ENCODE results near the gene ELL. TPM values are rescaled to one million over a fixed set of nuclear protein-coding genes. Genes with fewer than 3 reads are reported as not detected.
A peak's percentile ranks its signal among the peaks of the same experiment; 100 is the strongest.

The ELL gene
- total RNA-seq, 1 donor from 2014 or later = 25.3 TPM

DNA sequence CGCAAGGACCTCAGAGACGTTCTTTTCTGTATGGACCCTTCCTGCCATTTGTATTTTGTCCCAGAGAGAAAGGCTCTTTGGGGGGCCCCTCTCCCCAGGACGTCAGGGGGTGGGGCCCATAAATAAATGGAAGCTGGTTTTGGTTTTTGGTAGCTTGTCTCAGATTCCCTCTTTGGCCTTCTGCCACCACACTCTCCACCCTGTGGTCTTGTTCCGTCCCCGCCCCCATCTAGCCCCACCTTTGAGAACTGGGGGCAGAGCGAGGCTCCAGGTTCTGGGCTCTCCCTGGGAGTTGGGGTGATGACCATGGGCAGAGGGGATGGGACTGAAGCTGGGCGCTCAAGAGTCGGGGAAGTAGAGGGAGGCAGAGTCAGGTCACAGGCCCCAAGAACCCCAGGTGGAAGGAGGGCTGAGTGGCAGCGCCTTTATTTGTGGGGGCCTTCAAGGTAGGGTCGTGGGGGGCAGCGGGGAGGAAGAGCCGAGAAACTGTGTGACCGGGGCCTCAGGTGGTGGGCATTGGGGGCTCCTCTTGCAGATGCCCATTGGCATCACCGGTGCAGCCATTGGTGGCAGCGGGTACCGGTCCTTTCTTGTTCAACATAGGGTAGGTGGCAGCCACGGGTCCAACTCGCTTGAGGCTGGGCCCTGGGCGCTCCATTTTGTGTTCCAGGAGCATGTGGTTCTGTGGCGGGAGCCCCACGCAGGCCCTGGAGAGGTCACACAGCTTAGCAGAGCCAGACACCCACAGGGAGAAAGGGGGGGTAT is 87.3 kb downstream of the ELL start:
- Histone ChIP-seq H3K4me3 (peak overlapping the region in 1 of 2 donors; percentile 56), H3K27ac (peak overlapping the region; percentile 74), H3K9me3 (no peaks in the 10 kb centered on the region), H3K4me1 (peaks cover 74% of the 10 kb centered on the region), H3K27me3 (no peaks in the 10 kb centered on the region), H3K36me3 (no peaks in the 10 kb centered on the region)
- DNase-seq (ENCODE audit: extremely low spot score in 2 of 2) = no peak
- TF ChIP-seq CTCF (IDR thresholded peaks at IDR 0.05) = no peak
- TF ChIP-seq POLR2AphosphoS5 (IDR thresholded peaks at IDR 0.05; ENCODE audit: insufficient read depth in 1 of 2, low read depth in 1 of 2) = no peak
- TF ChIP-seq POLR2A (IDR thresholded peaks at IDR 0.05) = no peak
- intact Hi-C loops (cut with DNase I) = no loop called here

GRCh38 chr19:18433735-18434398 is 88.0 kb downstream of the ELL start:
- H3K36me3 ChIP-seq = no peaks in the 10 kb centered on the region
- H3K4me3 ChIP-seq = peak overlapping the region; percentile 48 to 56
- no peak for TF ChIP-seq CTCF (IDR thresholded peaks at IDR 0.05)
- intact Hi-C loops (cut with DNase I) = no loop called here
- H3K27me3 ChIP-seq = no peaks in the 10 kb centered on the region
- peaks cover 74% of the 10 kb centered on the region for H3K4me1 ChIP-seq
- H3K9me3 ChIP-seq = no peaks in the 10 kb centered on the region
- DNase-seq (ENCODE audit: extremely low spot score in 2 of 2) = no peak
- peak overlapping the region; percentile 74 for H3K27ac ChIP-seq

- Histone ChIP-seq H3K4me1 (peaks cover 74% of the 10 kb centered on the region), H3K27me3 (no peaks in the 10 kb centered on the region), H3K36me3 (no peaks in the 10 kb centered on the region), H3K9me3 (no peaks in the 10 kb centered on the region), H3K27ac (peak overlapping the region; percentile 74), H3K4me3 (peak overlapping the region; percentile 48 to 56)
- intact Hi-C loops (cut with DNase I) = no loop called here
- DNase-seq (ENCODE audit: extremely low spot score in 2 of 2) = no peak
- TF ChIP-seq POLR2AphosphoS5 (IDR thresholded peaks at IDR 0.05; ENCODE audit: insufficient read depth in 1 of 2, low read depth in 1 of 2) = peak in 1 of 2 donors; percentile 62
- no peak for TF ChIP-seq POLR2A (IDR thresholded peaks at IDR 0.05)
Measured at GRCh38 chr19:18433015-18433691, 88.7 kb downstream of the ELL start.

GRCh38 chr19:18432275-18433014 is 89.4 kb downstream of the ELL start:
- peak overlapping the region; percentile 48 to 56 for H3K4me3 ChIP-seq
- no peaks in the 10 kb centered on the region for H3K36me3 ChIP-seq
- TF ChIP-seq POLR2AphosphoS5 (IDR thresholded peaks at IDR 0.05; ENCODE audit: insufficient read depth in 1 of 2, low read depth in 1 of 2) (no peak), POLR2A (IDR thresholded peaks at IDR 0.05) (no peak), CTCF (IDR thresholded peaks at IDR 0.05) (no peak)
- DNase-seq (ENCODE audit: extremely low spot score in 2 of 2) = no peak
- peak overlapping the region; percentile 74 for H3K27ac ChIP-seq
- H3K4me1 ChIP-seq = peaks cover 73% of the 10 kb centered on the region
- intact Hi-C loops (cut with DNase I) = no loop called here
- no peaks in the 10 kb centered on the region for H3K9me3 ChIP-seq
- H3K27me3 ChIP-seq = no peaks in the 10 kb centered on the region
